ENCODE data around the gene VPS8. TPM values are rescaled to one million over a fixed set of nuclear protein-coding genes. Genes with fewer than 3 reads are reported as not detected.

Gene VPS8
- total and polyA plus RNA-seq, 4 donors: 6.8 to 108 (median 38.0) TPM

DNA sequence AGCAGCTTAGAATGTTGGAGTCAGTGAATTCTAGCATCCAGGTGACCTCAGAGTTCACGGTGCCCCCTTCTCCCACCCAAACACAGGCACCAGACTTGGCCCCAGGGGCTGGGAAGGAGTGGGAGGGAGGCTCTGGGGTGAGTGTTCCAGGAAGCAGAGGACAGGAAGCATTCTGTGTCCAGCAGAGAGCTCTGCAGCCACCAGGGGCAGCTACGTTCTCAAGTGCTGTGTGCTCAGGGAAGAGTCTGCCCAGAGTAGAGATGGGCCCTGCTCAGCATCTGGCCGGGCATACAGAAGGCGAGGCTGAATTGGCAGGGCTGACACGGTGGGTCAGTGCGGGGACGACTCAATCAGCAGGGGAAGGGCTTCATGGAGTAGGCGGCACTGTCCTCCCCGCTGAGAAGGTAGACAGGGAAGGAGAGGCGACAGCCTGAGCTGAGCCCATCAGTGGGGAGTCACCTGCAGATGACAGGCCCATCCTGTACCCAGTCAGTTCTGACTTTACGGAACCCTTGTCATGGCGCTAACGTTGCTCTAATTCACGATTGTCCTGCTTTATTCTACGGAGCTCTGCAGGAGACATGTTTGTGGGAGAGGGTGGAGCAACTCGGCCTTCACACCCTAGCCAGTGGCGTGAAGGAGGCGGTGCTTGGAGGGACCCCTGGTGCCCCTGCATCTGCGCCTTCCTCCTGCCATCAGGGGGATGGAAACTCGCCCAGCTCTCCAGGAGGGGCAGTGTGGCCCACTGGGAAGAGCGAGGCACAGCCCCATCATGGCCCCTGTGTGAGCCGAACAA is 258.7 kb downstream of the VPS8 start:
- no peak overlapping the region for H3K27ac ChIP-seq (ENCODE audit: low read depth in 1 of 2, low read length in 2 of 2)
- no peaks in the 10 kb centered on the region for H3K4me1 ChIP-seq (ENCODE audit: control insufficient read depth in 1 of 2, insufficient read depth in 2 of 2, low read length in 2 of 2)
- H3K9me3 ChIP-seq (ENCODE audit: control insufficient read depth, low read length): no peaks in the 10 kb centered on the region
- H3K27me3 ChIP-seq (ENCODE audit: control insufficient read depth in 1 of 2, insufficient read depth in 2 of 2, low read length in 1 of 2): no peaks in the 10 kb centered on the region
- peak in 1 of 2 donors; percentile 59 for DNase-seq
- H3K36me3 ChIP-seq (ENCODE audit: control insufficient read depth in 1 of 2, insufficient read depth in 2 of 2, low read length in 1 of 2): no peaks in the 10 kb centered on the region
- intact Hi-C loops (cut with DNase I): loop anchor here in 1 of 2 donors (10.0 kb wide), 1 partner anchor 104 kb away; no protein-coding TSS in a partner anchor
- no peak overlapping the region for H3K4me3 ChIP-seq (ENCODE audit: low read length in 2 of 2)
- WGBS, 2 donors: 61 to 67% methylated on average over 22 of the region's 22 CpGs
- ATAC-seq (ENCODE audit: low FRiP score): peak; percentile 34

DNA sequence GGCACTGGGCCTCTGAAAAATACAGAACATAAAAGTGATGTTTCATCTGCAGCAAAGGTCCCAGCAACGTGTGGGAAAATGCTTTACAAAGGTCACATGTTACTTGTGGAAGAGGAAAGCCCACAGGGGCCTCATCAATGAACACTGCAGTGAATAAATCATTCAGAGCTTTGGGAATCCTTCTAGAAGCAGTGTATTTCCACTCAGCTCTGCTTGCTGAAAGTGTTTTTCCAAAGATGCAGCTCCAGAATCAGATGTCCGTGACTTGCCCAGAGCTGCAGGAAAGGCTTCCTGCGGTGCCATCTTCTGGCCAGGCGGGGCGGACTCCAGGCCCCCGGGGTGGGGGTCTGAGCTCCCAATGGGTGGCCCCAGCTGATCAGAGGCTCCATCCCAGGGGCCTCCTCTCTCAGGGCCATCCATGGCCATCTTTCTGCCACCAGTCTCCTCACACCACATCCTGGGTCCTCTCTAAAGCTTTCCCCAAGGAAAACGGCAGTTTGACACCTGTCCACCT is 259.4 kb downstream of the VPS8 start:
- no peak for ATAC-seq (ENCODE audit: low FRiP score)
- no peaks in the 10 kb centered on the region for H3K36me3 ChIP-seq (ENCODE audit: control insufficient read depth in 1 of 2, insufficient read depth in 2 of 2, low read length in 1 of 2)
- 66 to 68% methylated on average over 7 of the region's 7 CpGs for WGBS, 2 donors
- H3K9me3 ChIP-seq (ENCODE audit: control insufficient read depth, low read length): no peaks in the 10 kb centered on the region
- no peak for DNase-seq
- intact Hi-C loops (cut with DNase I): loop anchor here in 1 of 2 donors (10.0 kb wide), 1 partner anchor 103 kb away; no protein-coding TSS in a partner anchor
- H3K27ac ChIP-seq (ENCODE audit: low read depth in 1 of 2, low read length in 2 of 2): no peak overlapping the region
- H3K27me3 ChIP-seq (ENCODE audit: control insufficient read depth in 1 of 2, insufficient read depth in 2 of 2, low read length in 1 of 2): no peaks in the 10 kb centered on the region
- H3K4me1 ChIP-seq (ENCODE audit: control insufficient read depth in 1 of 2, insufficient read depth in 2 of 2, low read length in 2 of 2): no peaks in the 10 kb centered on the region
- H3K4me3 ChIP-seq (ENCODE audit: low read length in 2 of 2): no peak overlapping the region

- 95% methylated on average over 13 of the region's 13 CpGs for WGBS, 2 donors
- ATAC-seq (ENCODE audit: low FRiP score): no peak
- Histone ChIP-seq H3K27me3 (ENCODE audit: control insufficient read depth in 1 of 2, insufficient read depth in 2 of 2, low read length in 1 of 2) (no peaks in the 10 kb centered on the region), H3K9me3 (ENCODE audit: control insufficient read depth, low read length) (no peaks in the 10 kb centered on the region), H3K4me3 (ENCODE audit: low read length in 2 of 2) (no peak overlapping the region), H3K4me1 (ENCODE audit: control insufficient read depth in 1 of 2, insufficient read depth in 2 of 2, low read length in 2 of 2) (no peaks in the 10 kb centered on the region), H3K27ac (ENCODE audit: low read depth in 1 of 2, low read length in 2 of 2) (no peak overlapping the region), H3K36me3 (ENCODE audit: control insufficient read depth in 1 of 2, insufficient read depth in 2 of 2, low read length in 1 of 2) (no peaks in the 10 kb centered on the region)
- DNase-seq: no peak
- intact Hi-C loops (cut with DNase I): loop anchor here in 1 of 2 donors (10.0 kb wide), 1 partner anchor 99 kb away; no protein-coding TSS in a partner anchor
These were observed 263.6 kb downstream of the VPS8 start for GRCh38 chr3:185075547-185075946.

DNA sequence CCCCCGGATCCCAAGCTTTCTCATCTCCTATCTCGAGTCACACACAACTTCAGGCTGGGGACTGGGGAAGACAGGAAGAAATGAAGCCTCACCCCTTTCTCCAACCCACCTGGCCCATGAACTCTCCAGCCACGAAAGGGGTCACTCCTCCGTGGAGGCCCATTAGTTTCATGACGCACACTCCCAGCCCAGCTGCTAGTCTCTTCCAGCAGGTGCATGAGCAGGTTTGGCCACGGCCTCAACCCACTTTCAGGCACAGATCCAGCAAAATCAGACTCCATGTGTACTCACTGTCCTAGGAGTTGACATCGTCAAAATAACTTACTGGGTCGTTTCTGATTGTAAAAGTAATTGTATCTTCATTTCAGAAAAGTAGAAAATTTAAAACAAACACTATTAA is 264.3 kb downstream of the VPS8 start:
- WGBS, 2 donors: 79 to 85% methylated on average over 8 of the region's 8 CpGs
- H3K9me3 ChIP-seq (ENCODE audit: control insufficient read depth, low read length): no peaks in the 10 kb centered on the region
- H3K27ac ChIP-seq (ENCODE audit: low read depth in 1 of 2, low read length in 2 of 2): no peak overlapping the region
- H3K4me3 ChIP-seq (ENCODE audit: low read length in 2 of 2): no peak overlapping the region
- H3K4me1 ChIP-seq (ENCODE audit: control insufficient read depth in 1 of 2, insufficient read depth in 2 of 2, low read length in 2 of 2): no peaks in the 10 kb centered on the region
- intact Hi-C loops (cut with DNase I): loop anchor here in 1 of 2 donors (10.0 kb wide), 1 partner anchor 99 kb away; no protein-coding TSS in a partner anchor
- ATAC-seq (ENCODE audit: low FRiP score): no peak
- H3K36me3 ChIP-seq (ENCODE audit: control insufficient read depth in 1 of 2, insufficient read depth in 2 of 2, low read length in 1 of 2): no peaks in the 10 kb centered on the region
- H3K27me3 ChIP-seq (ENCODE audit: control insufficient read depth in 1 of 2, insufficient read depth in 2 of 2, low read length in 1 of 2): no peaks in the 10 kb centered on the region
- no peak for DNase-seq

DNA sequence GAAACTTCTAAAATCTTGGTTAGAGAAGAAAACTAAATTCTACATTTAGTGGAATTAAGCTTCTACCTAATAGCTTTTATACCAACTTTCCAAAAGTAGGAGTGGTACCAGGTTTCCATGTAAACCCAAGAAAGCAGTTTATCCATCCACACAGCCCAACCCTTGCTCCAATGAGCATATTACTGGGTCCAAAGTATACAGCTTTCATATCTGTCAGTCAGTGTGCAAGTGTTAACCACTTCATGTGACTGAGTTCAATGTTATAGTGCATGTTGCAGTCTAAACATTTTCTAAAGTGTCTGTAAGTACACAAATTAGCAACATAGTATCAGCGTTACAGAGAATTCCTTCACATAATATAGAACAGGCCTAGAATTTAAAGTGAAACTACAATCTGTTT is 267.7 kb downstream of the VPS8 start:
- H3K4me3 ChIP-seq (ENCODE audit: low read length in 2 of 2): no peak overlapping the region
- no peaks in the 10 kb centered on the region for H3K4me1 ChIP-seq (ENCODE audit: control insufficient read depth in 1 of 2, insufficient read depth in 2 of 2, low read length in 2 of 2)
- no peaks in the 10 kb centered on the region for H3K9me3 ChIP-seq (ENCODE audit: control insufficient read depth, low read length)
- DNase-seq: no peak
- no peak for ATAC-seq (ENCODE audit: low FRiP score)
- no peak overlapping the region for H3K27ac ChIP-seq (ENCODE audit: low read depth in 1 of 2, low read length in 2 of 2)
- H3K27me3 ChIP-seq (ENCODE audit: control insufficient read depth in 1 of 2, insufficient read depth in 2 of 2, low read length in 1 of 2): no peaks in the 10 kb centered on the region
- peaks cover 0 to 4% of the 10 kb centered on the region in 2 donors for H3K36me3 ChIP-seq (ENCODE audit: control insufficient read depth in 1 of 2, insufficient read depth in 2 of 2, low read length in 1 of 2)
- intact Hi-C loops (cut with DNase I): loop anchor here in 1 of 2 donors (10.0 kb wide), 1 partner anchor 95 kb away; no protein-coding TSS in a partner anchor
- WGBS, 2 donors: 4 to 7% methylated on average over 1 of the region's 1 CpG

- Histone ChIP-seq H3K36me3 (ENCODE audit: control insufficient read depth in 1 of 2, insufficient read depth in 2 of 2, low read length in 1 of 2) (peaks cover 0 to 4% of the 10 kb centered on the region in 2 donors), H3K27me3 (ENCODE audit: control insufficient read depth in 1 of 2, insufficient read depth in 2 of 2, low read length in 1 of 2) (no peaks in the 10 kb centered on the region), H3K9me3 (ENCODE audit: control insufficient read depth, low read length) (no peaks in the 10 kb centered on the region), H3K4me3 (ENCODE audit: low read length in 2 of 2) (no peak overlapping the region), H3K4me1 (ENCODE audit: control insufficient read depth in 1 of 2, insufficient read depth in 2 of 2, low read length in 2 of 2) (peaks cover 0 to 2% of the 10 kb centered on the region in 2 donors), H3K27ac (ENCODE audit: low read depth in 1 of 2, low read length in 2 of 2) (no peak overlapping the region)
- ATAC-seq (ENCODE audit: low FRiP score) (no peak), DNase-seq (no peak)
- intact Hi-C loops (cut with DNase I): no loop called here
- 71 to 84% methylated on average over 1 of the region's 1 CpG for WGBS, 2 donors
These were observed 269.6 kb downstream of the VPS8 start for GRCh38 chr3:185081521-185081920.

DNA sequence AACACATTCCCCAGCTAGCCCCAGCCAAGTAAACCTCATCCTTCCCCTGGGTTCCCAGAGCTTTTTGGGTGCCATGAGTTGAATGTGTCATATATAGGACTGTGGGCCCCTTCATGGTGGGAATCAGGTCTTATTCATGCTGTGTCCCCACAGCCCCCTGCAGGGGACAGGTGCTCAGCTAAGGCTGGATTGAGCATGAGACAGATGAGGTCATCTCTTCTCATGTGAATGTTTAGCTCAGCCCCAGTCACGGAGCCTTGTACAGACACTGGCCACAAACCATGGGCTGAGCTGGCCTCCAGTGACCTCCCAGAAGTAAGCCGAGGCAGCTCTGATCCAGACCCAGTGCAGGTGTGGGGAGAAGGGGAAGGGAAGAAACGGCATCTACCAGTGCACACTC is 270.2 kb downstream of the VPS8 start:
- 72 to 73% methylated on average over 3 of the region's 3 CpGs for WGBS, 2 donors

DNA sequence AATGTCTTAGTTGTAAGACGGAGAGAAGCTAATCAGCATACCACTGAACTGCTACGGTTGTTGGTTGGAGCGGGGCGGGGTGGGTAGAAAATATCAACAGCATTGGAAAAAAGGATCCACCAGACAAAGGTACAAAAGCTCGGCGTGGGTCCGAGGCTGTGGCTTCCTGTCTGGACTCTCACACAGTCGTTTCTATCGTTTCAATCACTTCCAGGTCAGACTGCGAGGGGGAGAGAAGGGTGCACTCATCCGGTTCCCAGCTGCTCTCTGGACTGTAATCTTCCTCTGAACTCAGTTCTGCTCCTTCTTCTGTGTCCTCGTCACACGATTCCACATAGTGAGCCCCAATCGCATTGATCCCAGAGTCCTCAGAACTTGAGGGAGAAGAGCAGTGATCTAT is 270.9 kb downstream of the VPS8 start:
- DNase-seq (no peak), ATAC-seq (ENCODE audit: low FRiP score) (no peak)
- Histone ChIP-seq H3K36me3 (ENCODE audit: control insufficient read depth in 1 of 2, insufficient read depth in 2 of 2, low read length in 1 of 2) (peaks cover 0 to 4% of the 10 kb centered on the region in 2 donors), H3K27me3 (ENCODE audit: control insufficient read depth in 1 of 2, insufficient read depth in 2 of 2, low read length in 1 of 2) (no peaks in the 10 kb centered on the region), H3K9me3 (ENCODE audit: control insufficient read depth, low read length) (no peaks in the 10 kb centered on the region), H3K27ac (ENCODE audit: low read depth in 1 of 2, low read length in 2 of 2) (no peak overlapping the region), H3K4me3 (ENCODE audit: low read length in 2 of 2) (no peak overlapping the region), H3K4me1 (ENCODE audit: control insufficient read depth in 1 of 2, insufficient read depth in 2 of 2, low read length in 2 of 2) (peaks cover 0 to 2% of the 10 kb centered on the region in 2 donors)
- 85 to 86% methylated on average over 14 of the region's 14 CpGs for WGBS, 2 donors
- intact Hi-C loops (cut with DNase I): no loop called here

More for the DNA sequence above, 270.2 kb downstream of the VPS8 start:
- Histone ChIP-seq H3K4me3 (ENCODE audit: low read length in 2 of 2) (no peak overlapping the region), H3K4me1 (ENCODE audit: control insufficient read depth in 1 of 2, insufficient read depth in 2 of 2, low read length in 2 of 2) (peaks cover 0 to 2% of the 10 kb centered on the region in 2 donors), H3K27ac (ENCODE audit: low read depth in 1 of 2, low read length in 2 of 2) (no peak overlapping the region), H3K36me3 (ENCODE audit: control insufficient read depth in 1 of 2, insufficient read depth in 2 of 2, low read length in 1 of 2) (peaks cover 0 to 4% of the 10 kb centered on the region in 2 donors), H3K9me3 (ENCODE audit: control insufficient read depth, low read length) (no peaks in the 10 kb centered on the region), H3K27me3 (ENCODE audit: control insufficient read depth in 1 of 2, insufficient read depth in 2 of 2, low read length in 1 of 2) (no peaks in the 10 kb centered on the region)
- ATAC-seq (ENCODE audit: low FRiP score) (peak; percentile 10), DNase-seq (no peak)
- intact Hi-C loops (cut with DNase I): no loop called here
